Spleen (tissue), 11 donors: Measurements from ENCODE around the gene SULF2. TPM values are rescaled to one million over a fixed set of nuclear protein-coding genes. Genes with fewer than 3 reads are reported as not detected.

Source experiments
- DNase-seq: peaks from one replicate; pipeline ENCODE4 v3.0.0-alpha.2; 2020
- H3K27ac ChIP-seq, 8 donors: fragments of 200-600 bp; sonication (generic) in 7 of 8; 1 replicate in 4 of 8; 2 replicates in 4 of 8; pipeline versions ENCODE4 v1.5.0 to v1.8.0; 2016 to 2021; ENCODE audit warnings: inconsistent platforms in 4 of 8, mild to moderate bottlenecking in 4 of 8, moderate library complexity in 1 of 8
- H3K27me3 ChIP-seq, 7 donors: fragments of 200-600 bp; sonication (generic) in 6 of 7; replicated peaks in 1 of 7; 1 replicate in 4 of 7; 2 replicates in 3 of 7; pipeline versions ENCODE4 v1.5.0 to v1.8.0; 2016 to 2021; ENCODE audit warnings: inconsistent platforms in 3 of 7, mild to moderate bottlenecking in 1 of 7
- H3K36me3 ChIP-seq, 6 donors: fragments of 200-600 bp; sonication (generic) in 5 of 6; 1 replicate in 4 of 6; 2 replicates in 2 of 6; pipeline versions ENCODE4 v1.5.0 to v1.8.0; 2016 to 2021; ENCODE audit warnings: inconsistent platforms in 2 of 6
- H3K4me1 ChIP-seq, 6 donors: fragments of 200-600 bp; sonication (generic) in 5 of 6; 1 replicate in 3 of 6; 2 replicates in 3 of 6; pipeline versions ENCODE4 v1.5.0 to v1.8.0; 2016 to 2021; ENCODE audit warnings: inconsistent platforms in 3 of 6
- H3K4me3 ChIP-seq, 8 donors: fragments of 200-600 bp; sonication (generic) in 7 of 8; 1 replicate in 4 of 8; 2 replicates in 4 of 8; pipeline versions ENCODE4 v1.5.0 to v1.8.0; 2016 to 2021; ENCODE audit warnings: inconsistent platforms in 4 of 8, mild to moderate bottlenecking in 4 of 8, moderate library complexity in 2 of 8
- H3K9me3 ChIP-seq, 8 donors: fragments of 200-600 bp; sonication (generic) in 7 of 8; 1 replicate in 4 of 8; 2 replicates in 4 of 8; pipeline versions ENCODE4 v1.5.0 to v1.8.0; 2016 to 2021; ENCODE audit warnings: inconsistent platforms in 4 of 8
- POLR2A ChIP-seq, 3 donors: fragments of 450-650 bp; IDR thresholded peaks; one replicate each; pipeline ENCODE4 v1.5.1; 2017; ENCODE audit warnings: antibody characterized with exemption in 3 of 3, mild to moderate bottlenecking in 1 of 3
- POLR2AphosphoS5 ChIP-seq, 3 donors: sonication (generic); formaldehyde crosslinking; IDR thresholded peaks; one replicate each; pipeline ENCODE4 v1.5.1; 2017; ENCODE audit warnings: antibody characterized with exemption in 3 of 3
- WGBS, 5 donors: extraction: QIAGEN DNeasy Blood & Tissue Kit in 3 of 5; methylation state at CpG; one replicate each; pipeline versions ENCODE4 v1.1.5 to v1.1.7; 2013 to 2018; 5-methylcytosine and 5-hydroxymethylcytosine counted together
- intact Hi-C: fragments of 100-400 bp; cut with DNase I; formaldehyde crosslinking; loops from one replicate; pipeline ENCODE4 v1.15.0; 2023; ENCODE audit warnings: low total_unique reads
- polyA plus RNA-seq, 3 donors: library from polyadenylated mRNA; stranded (reverse); fragments of 200-250 nt; gene quantifications; one replicate each; pipeline ENCODE4 v1.2.1, GENCODE V29; 2013
- total RNA-seq, 7 donors: library from RNA; depleted of rRNA in 3 of 7; stranded (reverse); fragments of >200 nt in 3 of 7; fragmentation: NEBNext Ultra II Directional in 4 of 7; extraction: Animal tissue kit (Norgen Biotek cat#: 25700) in 4 of 7; gene quantifications; one replicate each; pipeline versions ENCODE4 v1.1.0 to v1.2.1, GENCODE V29; 2016 to 2021
- TF ChIP-seq, protein P1 (sequence below), 11 experiments: fragments of 200-600 bp in 7 of 11; fragments of 450-650 bp in 4 of 11; sonication (generic) in 4 of 11; IDR thresholded peaks in 8 of 11; conservative IDR thresholded peaks in 3 of 11; 1 replicate in 7 of 11; 2 replicates in 4 of 11; pipeline versions ENCODE4 v1.4.0 to v1.8.0; 2016 to 2021; ENCODE audit warnings: antibody characterized with exemption in 11 of 11, inconsistent platforms in 4 of 11, mild to moderate bottlenecking in 1 of 11
- donor health status: healthy with polysubstance abuse.
- donor health status: DM: no; HTN: no; CAD: no; lungs with moderate emphysema.
- donor health status: DM: no; HTN: no; CAD: no.
- donor health status: Bipolar disorder and iron deficiency.
- donor health status: healthy.
- donor health status: DM: no; HTN: no; CAD: no.
- donor health status: DM: yes; HTN: yes; CAD: no.

Gene SULF2
- total and polyA plus RNA-seq, 10 donors: 5.5 to 49.1 (median 15.7) TPM

DNA sequence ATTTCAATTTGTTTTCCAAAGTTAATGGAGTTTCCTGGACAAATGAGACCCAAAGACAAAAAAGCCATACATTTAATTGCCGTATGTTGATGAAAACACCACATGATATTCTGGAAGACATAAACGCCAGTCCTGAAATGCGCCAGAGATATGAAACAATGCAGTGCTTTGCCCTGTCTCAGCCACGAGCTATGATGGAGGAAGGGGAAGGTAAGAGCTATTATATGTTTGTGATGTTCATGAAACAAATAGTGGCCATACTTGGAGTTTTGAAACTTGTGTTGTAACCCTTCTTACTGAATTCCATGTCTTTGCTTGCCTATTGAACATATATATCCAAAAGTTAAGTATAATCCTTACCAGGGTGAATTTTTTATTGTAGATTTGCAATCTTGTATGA, 157.7 kb downstream of the SULF2 start:
- Histone ChIP-seq H3K36me3 (peaks cover 1 to 100% (median 77%) of the 10 kb centered on the region in 6 donors), H3K4me1 (peaks cover 0 to 3% (median 0%) of the 10 kb centered on the region in 6 donors), H3K4me3 (no peak overlapping the region), H3K27me3 (no peaks in the 10 kb centered on the region), H3K9me3 (no peaks in the 10 kb centered on the region), H3K27ac (no peak overlapping the region)
- DNase-seq: no peak
- 89 to 98% (median 91%) methylated on average over 4 of the region's 4 CpGs for WGBS, 5 donors
- TF ChIP-seq POLR2A (IDR thresholded peaks at IDR 0.05) (no peak), POLR2AphosphoS5 (IDR thresholded peaks at IDR 0.05) (peak in 1 of 3 donors; percentile 21)
- TF ChIP-seq, protein P1, sequence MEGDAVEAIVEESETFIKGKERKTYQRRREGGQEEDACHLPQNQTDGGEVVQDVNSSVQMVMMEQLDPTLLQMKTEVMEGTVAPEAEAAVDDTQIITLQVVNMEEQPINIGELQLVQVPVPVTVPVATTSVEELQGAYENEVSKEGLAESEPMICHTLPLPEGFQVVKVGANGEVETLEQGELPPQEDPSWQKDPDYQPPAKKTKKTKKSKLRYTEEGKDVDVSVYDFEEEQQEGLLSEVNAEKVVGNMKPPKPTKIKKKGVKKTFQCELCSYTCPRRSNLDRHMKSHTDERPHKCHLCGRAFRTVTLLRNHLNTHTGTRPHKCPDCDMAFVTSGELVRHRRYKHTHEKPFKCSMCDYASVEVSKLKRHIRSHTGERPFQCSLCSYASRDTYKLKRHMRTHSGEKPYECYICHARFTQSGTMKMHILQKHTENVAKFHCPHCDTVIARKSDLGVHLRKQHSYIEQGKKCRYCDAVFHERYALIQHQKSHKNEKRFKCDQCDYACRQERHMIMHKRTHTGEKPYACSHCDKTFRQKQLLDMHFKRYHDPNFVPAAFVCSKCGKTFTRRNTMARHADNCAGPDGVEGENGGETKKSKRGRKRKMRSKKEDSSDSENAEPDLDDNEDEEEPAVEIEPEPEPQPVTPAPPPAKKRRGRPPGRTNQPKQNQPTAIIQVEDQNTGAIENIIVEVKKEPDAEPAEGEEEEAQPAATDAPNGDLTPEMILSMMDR (IDR thresholded peaks at IDR 0.05 in 8 of 11, conservative IDR thresholded peaks at IDR 0.05 in 3 of 11): no peak
- intact Hi-C loops: no loop called here

DNA sequence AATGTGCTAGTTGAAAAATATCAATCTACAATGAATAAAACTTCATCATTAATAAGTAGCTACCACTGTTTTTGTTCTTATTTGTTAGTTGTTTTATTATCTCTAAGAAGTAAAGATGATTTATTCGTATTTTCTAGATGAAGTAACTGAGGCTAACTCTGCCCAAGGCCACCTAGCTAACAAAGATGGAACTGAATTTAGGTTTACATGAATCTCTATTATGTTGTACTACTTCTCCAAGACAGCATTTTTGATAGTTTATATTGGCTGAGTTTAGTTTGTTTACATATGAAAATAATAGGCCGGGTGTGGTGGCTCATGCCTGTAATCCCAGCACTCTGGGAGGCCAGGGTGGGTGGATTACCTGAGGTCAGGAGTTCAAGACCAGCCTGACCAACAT, 162.1 kb downstream of the SULF2 start:
- TF ChIP-seq POLR2A (IDR thresholded peaks at IDR 0.05) (no peak), POLR2AphosphoS5 (IDR thresholded peaks at IDR 0.05) (no peak)
- TF ChIP-seq, protein P1 (IDR thresholded peaks at IDR 0.05 in 8 of 11, conservative IDR thresholded peaks at IDR 0.05 in 3 of 11): no peak
- H3K4me3 ChIP-seq: no peak overlapping the region
- H3K9me3 ChIP-seq: no peaks in the 10 kb centered on the region
- peaks cover 5 to 46% (median 12%) of the 10 kb centered on the region in 6 donors for H3K4me1 ChIP-seq
- DNase-seq: no peak
- no peak overlapping the region for H3K27ac ChIP-seq
- H3K36me3 ChIP-seq: peaks cover 3 to 66% (median 51%) of the 10 kb centered on the region in 6 donors
- intact Hi-C loops: loop anchor here (5.0 kb wide), 2 partner anchors 236 to 351 kb away; no protein-coding TSS in a partner anchor
- 90 to 94% (median 91%) methylated on average over 2 of the region's 2 CpGs for WGBS, 5 donors
- H3K27me3 ChIP-seq: no peaks in the 10 kb centered on the region

DNA sequence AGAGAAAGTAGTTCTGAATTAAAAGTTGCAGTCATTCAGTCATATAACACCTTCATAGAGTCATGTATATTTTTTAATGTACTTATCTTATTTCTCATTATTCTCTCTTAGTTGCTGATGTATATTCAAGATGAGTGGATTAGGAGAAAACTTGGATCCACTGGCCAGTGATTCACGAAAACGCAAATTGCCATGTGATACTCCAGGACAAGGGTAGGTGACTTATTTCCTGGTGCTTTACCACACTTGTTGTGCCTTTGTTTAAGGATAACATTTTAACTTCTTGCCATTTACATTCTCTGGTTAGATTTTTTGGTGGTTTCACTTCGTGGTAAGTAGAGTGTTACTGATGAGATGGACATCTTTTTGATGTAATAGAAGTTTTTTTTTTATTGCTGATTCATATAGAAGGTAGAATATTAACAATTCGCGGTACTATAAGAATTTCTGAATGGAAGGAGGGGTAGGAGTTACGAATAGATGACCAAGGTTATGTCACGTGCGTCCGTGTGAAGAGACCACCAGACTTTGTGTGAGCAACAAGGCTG, 163.1 kb downstream of the SULF2 start:
- intact Hi-C loops: loop anchor here (5.0 kb wide), 2 partner anchors 235 to 350 kb away; no protein-coding TSS in a partner anchor

More for the DNA sequence above, 163.1 kb downstream of the SULF2 start:
- Histone ChIP-seq H3K9me3 (no peaks in the 10 kb centered on the region), H3K36me3 (peaks cover 3 to 55% (median 41%) of the 10 kb centered on the region in 6 donors), H3K27ac (no peak overlapping the region), H3K4me3 (no peak overlapping the region), H3K4me1 (peaks cover 5 to 54% (median 12%) of the 10 kb centered on the region in 6 donors), H3K27me3 (no peaks in the 10 kb centered on the region)
- 88 to 97% (median 94%) methylated on average over 9 of the region's 9 CpGs for WGBS, 5 donors
- TF ChIP-seq, protein P1 (IDR thresholded peaks at IDR 0.05 in 8 of 11, conservative IDR thresholded peaks at IDR 0.05 in 3 of 11): no peak
- TF ChIP-seq POLR2A (IDR thresholded peaks at IDR 0.05): no peak
- TF ChIP-seq POLR2AphosphoS5 (IDR thresholded peaks at IDR 0.05): no peak
- no peak for DNase-seq
